NCI-H2029 (cell line): ENCODE results near the gene SLC22A15.
A peak's percentile ranks its signal among the peaks of the same experiment; 100 is the strongest.
"Not testable (repeated sequence)": the region's sequence is repeated elsewhere in the genome, so short reads cannot be mapped to it uniquely, and the experiment has no call there.

ENCODE experiments used
- DNase-seq: peaks from one replicate; lab custom pipeline; 2025; lab: John Stamatoyannopoulos, UW

SLC22A15 gene

DNA sequence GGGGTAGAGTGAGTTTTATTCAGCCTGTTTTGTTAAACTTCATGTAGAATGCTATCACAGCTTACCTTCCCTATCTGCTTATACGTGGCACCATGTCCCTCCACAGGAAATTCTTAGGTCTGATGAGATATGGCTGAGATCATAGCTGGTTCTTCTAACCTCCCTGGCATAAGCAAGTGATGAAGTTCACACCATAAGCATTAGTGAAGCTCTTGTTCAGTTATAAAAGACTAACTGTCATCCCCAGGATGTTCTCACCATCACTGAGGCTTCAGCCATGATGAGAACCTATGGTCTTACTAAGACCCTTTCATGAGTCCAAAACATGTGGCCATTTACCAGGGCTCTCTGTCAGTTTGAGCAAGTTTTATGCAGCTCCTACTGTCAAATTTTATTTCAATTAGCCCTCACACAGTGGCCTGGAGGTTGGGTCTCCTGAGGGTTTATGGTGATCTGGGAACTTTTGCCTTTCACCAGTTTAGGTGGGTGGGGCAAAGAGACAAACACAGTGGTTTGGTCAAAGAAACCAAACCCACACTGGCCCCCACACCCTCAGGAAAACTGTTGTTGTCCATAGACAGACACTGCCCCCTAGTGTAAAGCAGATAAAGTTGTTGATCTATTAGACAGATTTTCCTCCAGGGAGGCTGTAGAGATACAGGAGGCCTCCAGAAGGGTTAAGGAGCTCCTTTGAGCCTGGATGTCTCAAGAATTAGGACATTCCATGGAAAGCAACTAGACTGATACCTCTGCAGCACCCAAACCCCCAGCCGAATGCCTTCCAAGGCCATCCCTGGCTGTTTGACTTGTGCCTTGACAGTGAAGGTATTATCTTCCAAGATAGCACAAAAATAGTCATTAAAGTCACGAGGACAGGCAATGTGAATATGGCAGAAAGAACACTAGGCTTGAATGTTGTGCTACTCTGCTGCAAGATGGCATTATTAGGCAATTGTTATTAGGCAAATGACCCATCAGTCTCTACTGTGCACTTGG, 5.0 kb downstream of the SLC22A15 start:
- DNase-seq, result no peak

- DNase-seq, result no peak
Measured at GRCh38 chr1:115982400-115982799, 6.1 kb downstream of the SLC22A15 start.

DNA sequence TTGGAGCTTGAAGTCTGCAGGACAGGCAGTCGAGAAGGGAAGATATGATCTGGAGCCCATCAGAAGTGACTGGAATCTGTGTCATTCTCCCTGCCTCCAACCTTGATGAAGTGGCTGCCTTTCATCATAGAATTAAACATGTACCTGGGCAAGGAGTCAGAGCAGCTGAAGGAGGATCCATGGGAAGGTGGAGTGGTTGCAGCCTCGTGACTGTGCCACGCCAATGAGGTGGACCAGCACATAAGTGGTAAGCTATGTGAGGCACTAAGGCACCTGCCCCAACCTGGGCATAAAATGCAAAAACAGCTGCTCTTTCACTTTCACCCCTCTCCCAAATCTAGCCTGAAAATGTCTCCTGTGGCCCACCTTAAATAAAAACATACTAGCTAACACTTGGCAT, 7.3 kb downstream of the SLC22A15 start:
- no peak for DNase-seq

- no peak for DNase-seq
Measured at GRCh38 chr1:115987623-115988022, 11.3 kb downstream of the SLC22A15 start.

- no peak for DNase-seq
Measured at GRCh38 chr1:115988953-115989352, 12.6 kb downstream of the SLC22A15 start.

DNA sequence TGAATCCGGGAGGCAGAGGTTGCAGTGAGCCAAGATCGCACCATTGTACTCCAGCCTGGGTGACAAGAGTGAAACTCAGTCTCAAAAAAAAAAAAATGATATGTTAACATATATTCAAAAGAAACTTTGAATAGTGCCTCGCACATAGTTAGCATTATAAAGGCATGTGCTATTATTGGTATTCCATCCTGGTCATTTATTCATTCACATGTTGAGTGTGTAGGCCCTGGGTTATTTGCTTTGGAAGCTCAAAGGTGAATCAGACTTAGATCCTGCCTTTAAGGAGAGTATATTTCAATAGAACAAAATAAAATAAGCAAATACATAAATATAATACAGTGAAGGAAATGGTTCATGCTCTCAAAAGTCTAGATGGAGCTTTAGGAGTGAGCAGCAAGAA, 13.4 kb downstream of the SLC22A15 start:
- no peak for DNase-seq

GRCh38 chr1:115991909-115992308, 15.6 kb downstream of the SLC22A15 start:
- no peak for DNase-seq

DNA sequence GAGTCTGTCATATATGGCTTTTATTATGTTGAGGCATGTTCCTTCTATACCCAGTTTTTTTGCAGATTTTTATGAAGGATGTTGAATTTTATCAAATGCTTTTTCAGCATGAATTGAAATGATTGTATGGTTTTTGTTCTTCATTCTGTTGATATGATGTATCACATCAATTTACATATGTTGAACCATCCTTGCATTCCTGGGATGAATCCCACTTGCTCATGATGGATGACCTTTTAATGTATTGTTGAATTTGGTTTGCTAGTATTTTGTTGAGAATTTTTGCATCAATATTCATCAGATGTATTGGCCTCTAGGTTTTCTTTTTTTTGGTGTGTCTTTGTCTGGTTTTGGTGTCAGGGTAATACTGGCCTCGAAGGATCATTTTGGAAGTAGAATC, 21.6 kb downstream of the SLC22A15 start:
- not testable (repeated sequence) for DNase-seq

DNA sequence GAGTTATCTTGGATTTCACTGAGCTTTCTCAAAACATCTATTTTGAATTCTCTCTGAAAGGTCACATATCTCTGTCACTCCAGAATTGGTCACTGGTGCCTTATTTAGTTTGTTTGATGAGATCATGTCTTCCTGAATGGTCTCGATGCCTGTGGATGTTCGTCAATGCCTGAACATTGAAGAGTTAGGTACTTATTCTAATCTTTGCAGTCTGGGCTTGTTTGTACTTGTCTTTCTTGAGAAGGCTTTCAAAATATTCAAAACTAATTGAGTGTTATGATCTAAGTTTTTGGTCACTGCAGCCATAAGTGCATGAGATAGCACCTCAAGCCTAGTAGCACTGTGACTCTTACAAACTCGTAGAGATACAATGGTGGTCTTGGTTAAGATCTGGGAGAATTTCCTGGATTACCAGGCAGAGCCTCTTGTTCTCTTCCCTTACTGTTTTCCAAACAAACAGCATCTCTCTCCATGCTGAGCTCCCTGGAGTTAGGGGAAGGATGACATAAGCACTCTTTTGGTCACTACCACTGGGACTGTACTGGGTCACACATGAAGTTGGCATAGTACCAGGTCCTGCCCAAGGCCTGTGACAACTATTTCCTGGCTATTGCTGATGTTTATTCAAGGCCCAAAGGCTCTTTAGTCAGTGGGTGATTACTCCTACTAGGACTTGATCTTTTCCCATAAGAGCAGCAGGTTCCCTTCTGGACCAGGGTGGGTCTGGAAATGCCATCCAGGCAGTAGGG, 25.6 kb downstream of the SLC22A15 start:
- DNase-seq, result peak; percentile 15

DNA sequence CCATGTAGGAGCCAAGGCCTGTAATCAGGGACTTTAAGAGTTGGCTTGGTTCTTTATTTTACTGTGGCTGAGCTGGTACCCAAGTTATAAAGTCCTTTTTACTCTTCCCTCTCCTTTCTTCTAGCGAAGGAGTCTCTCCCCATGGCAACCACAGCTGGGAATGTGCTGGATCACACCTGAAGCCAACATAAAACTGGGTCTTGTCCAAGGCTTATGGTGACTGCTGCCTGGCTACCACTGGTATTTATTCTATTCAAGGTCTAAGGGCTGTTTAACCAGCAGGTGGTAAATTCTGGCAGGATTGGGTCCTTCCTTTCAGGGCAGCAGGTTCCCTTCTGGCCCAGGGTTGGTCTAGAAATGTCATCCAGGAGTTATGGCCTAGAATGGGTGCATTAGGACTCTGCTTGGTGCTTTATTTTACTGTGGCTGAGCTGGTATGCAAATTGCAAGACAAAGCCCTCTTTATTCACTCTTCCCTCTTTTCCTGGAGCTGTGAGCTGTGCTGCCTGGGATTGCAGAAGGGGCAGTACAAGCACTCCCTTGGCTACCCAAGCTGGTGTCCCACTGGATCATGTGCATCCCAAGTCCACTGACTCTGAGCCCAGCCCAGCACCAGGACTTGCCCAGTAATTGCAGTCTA, 26.6 kb downstream of the SLC22A15 start:
- peak; percentile 52 for DNase-seq

DNA sequence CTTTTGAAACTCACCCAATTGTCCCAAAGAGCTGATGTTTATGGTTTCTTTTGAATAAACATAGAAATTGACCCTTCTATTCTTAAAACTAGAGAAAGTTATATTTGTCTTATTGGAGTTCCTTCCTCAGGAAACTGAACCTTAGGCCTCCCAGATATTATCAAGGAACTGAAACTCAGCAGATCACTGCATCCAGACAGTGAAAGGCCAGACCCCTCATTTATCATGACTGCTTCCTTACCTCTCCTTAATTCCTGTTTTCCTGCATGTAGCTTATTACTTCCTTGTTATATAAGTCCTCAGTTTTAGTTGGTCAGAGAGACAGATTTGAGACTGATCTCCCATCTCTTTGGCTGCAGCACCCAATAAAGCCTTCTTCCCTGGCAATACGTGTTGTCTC, 27.5 kb downstream of the SLC22A15 start:
- no peak for DNase-seq

DNA sequence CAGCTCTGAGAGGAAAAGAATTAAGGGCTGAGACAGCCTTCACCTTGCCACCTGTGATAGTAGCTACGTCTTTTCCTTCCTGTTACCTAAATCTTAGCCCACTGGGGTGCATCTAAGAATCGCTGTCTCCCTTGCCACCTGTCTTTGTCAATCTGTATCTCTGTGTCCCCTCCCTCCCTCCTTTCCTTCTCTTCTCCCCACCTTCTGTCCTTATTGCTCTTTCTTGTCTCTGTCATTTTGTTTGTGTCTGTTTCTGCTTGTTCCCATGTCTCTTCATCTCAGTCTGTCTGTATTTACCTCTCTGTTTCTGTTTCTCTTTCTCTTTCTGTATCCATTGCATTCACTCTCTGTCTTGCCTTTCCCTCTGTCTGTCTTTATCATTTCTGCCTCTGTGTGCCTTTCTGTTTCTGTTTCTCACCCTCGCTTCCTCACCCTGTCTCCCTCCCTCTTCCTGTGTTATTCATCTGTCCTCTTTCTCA, 30.2 kb downstream of the SLC22A15 start:
- no peak for DNase-seq

DNA sequence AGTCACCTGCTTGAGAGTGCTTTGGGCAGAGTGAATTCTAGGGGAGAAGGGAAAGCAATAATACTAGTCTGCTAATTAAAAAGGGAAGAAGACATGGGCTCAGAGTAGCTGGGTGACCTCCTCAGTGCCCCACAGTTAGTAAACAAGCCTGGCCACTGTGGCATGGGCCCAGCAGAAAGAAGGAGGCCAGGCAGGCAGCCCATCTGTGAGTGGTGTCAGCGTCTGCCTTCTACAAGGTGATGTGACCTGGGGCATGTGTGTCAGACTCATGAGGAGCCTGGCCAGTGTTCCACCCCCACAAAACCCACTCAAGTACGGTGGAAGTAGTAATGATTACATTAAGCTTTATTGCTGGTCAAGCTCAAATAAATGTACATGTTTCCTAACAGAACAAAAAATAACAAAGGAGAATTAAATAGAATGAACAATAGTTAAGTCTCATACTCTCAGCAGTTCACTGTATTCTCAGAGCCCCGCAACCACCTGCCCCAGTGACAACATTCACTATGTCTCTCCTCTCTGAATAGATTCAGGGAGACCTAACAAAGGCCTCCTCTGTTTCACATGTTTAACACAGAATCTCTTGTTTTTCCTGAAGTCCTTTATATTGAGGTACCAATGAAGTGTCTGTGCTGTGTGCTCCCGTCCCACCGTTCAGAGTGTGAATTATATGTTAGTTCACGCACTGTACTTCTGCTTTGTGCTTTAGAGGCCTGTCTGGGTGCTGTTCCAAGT, 32.5 kb downstream of the SLC22A15 start:
- no peak for DNase-seq

GRCh38 chr1:116012716-116013115, 36.4 kb downstream of the SLC22A15 start:
- no peak for DNase-seq

- no peak for DNase-seq
Measured at GRCh38 chr1:116015679-116016078, 39.4 kb downstream of the SLC22A15 start.

- no peak for DNase-seq
Measured at GRCh38 chr1:116018007-116018406, 41.7 kb downstream of the SLC22A15 start.

DNA sequence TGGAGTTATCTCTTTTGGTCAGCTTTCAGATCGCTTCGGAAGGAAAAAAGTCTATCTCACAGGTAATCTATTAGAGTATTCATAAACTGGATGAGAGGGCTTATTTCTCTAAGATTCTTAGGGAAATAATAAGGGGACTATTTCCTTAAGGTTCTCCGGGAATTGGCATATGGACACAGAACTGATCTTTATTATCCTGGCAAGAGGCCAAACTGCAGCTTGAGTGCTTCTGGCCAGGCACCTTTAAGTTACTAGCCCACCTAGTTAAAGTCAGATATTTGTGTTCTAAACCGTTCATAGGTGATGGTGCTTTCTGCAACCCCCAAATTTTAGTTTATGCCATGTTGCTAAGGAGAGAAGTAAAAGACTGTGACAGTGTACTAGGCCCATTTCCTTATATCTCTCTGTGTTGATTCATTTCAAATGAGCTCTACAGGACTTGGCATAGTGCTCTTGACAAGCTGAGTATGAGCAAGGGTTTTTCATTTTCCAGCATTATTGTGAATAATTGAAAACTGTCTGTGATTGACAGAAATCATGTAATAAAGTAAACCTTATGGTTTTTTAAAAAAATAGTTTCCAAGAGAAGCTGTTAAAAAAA, 43.4 kb downstream of the SLC22A15 start:
- no peak for DNase-seq

GRCh38 chr1:116020668-116021272, 44.5 kb downstream of the SLC22A15 start:
- peak; percentile 25 for DNase-seq

DNA sequence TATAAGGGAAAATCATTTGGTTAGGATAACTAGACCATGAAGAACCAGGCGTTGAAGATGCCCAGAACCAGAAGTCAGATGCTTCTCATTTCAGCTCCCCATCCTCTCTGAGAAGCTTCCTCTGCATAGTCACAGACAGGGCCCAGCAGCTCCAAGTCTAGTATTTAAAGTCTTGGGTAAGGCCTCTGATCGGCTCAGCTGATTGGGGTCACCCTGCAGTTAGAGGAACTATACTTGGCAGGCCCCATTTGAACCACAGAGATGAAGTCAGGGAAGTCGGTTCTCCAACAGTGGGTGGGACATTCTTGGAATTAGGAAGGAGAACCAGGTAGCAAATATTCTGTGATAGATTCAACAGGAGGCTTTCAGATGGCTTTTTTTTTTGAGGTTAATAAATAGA, 48.3 kb downstream of the SLC22A15 start:
- DNase-seq, result no peak

- no peak for DNase-seq
Measured at GRCh38 chr1:116026631-116027030, 50.3 kb downstream of the SLC22A15 start.

DNA sequence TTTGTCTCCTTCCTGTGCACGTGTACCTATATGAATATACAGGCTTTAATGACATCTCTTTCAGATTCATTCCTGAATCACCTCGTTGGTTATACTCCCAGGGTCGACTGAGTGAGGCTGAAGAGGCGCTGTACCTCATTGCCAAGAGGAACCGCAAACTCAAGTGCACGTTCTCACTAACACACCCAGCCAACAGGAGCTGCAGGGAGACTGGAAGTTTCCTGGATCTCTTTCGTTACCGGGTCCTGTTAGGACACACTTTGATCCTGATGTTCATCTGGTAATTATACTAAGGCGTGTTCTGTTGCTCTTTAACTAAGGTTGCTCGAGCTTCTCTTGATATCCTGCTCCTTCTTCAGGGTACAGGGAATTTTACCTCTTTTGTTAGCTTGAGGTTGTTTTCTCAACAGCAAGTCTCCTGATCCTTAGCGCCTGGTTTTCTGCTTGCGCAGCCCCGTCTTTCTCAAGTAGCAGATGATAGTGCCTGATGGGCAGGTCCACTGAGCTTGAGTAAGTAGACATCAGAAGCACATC, 55.1 kb downstream of the SLC22A15 start:
- no peak for DNase-seq
